Head of caudate nucleus (tissue), 42 donors: ENCODE data around the gene OTUD5.
"Not testable (repeated sequence)": the region's sequence is repeated elsewhere in the genome, so short reads cannot be mapped to it uniquely, and the experiment has no call there.

Source experiments
- DNase-seq, 42 donors: peaks; one replicate each; pipeline versions ENCODE4 v3.0.0 to v3.0.0-alpha.2; 2020 to 2021; ENCODE audit warnings: mixed read lengths in 7 of 42
- intact Hi-C: fragments of 100-400 bp; cut with DNase I; formaldehyde crosslinking; loops from one replicate; pipeline ENCODE4 v1.15.0; 2022

Gene OTUD5

GRCh38 chrX:48897625-48898306, 59.6 kb downstream of the OTUD5 start, which contains the start of the genes PQBP1 and TIMM17B:
Gene PQBP1, plus strand, starts transcription at chrX:48897930. Its CDS starts 580 bp downstream, at chrX:48898510.
Gene TIMM17B, minus strand, starts transcription at chrX:48897768. Its CDS starts 19 bp downstream, at chrX:48897749.
- DNase-seq: peak; percentile 84 to 96 (median 92)
- intact Hi-C loops: loop anchor here (10.0 kb wide), 2 partner anchors 93 to 223 kb away; partner anchors contain the start of gene HDAC6

- DNase-seq: peak in 41 of 42 donors; percentile 42 to 83 (median 71)
- intact Hi-C loops: loop anchor here (10.0 kb wide), 2 partner anchors 92 to 222 kb away; partner anchors contain the start of gene HDAC6
Measured at GRCh38 chrX:48897157-48897624, 60.2 kb downstream of the OTUD5 start.

- peak in 6 of 42 donors; percentile 11 to 37 (median 27) for DNase-seq
- intact Hi-C loops: loop anchor here (10.0 kb wide), 2 partner anchors 92 to 222 kb away; partner anchors contain the start of gene HDAC6
Measured at GRCh38 chrX:48896611-48897011, 60.8 kb downstream of the OTUD5 start.

- intact Hi-C loops: loop anchor here (10.0 kb wide), 2 partner anchors 90 to 220 kb away; partner anchors contain the start of gene HDAC6
Measured at GRCh38 chrX:48894891-48895290, 62.5 kb downstream of the OTUD5 start.

GRCh38 chrX:48893556-48894348, 63.7 kb downstream of the OTUD5 start:
- intact Hi-C loops: loop anchor here (10.0 kb wide), 2 partner anchors 89 to 219 kb away; partner anchors contain the start of gene HDAC6
- DNase-seq: peak in 3 of 42 donors; percentile 3 to 28 (median 21)

More at GRCh38 chrX:48894891-48895290, 62.5 kb downstream of the OTUD5 start:
- DNase-seq: peak in 2 of 42 donors; percentile 3 to 8

GRCh38 chrX:48892896-48893295, 64.5 kb downstream of the OTUD5 start:
- no peak for DNase-seq
- intact Hi-C loops: loop anchor here (10.0 kb wide), 2 partner anchors 88 to 218 kb away; partner anchors contain the start of gene HDAC6

GRCh38 chrX:48891402-48892288, 65.8 kb downstream of the OTUD5 start:
- intact Hi-C loops: loop anchor here (10.0 kb wide), 2 partner anchors 87 to 217 kb away; partner anchors contain the start of gene HDAC6
- DNase-seq: peak; percentile 59 to 90 (median 80)

- DNase-seq: peak in 8 of 42 donors; percentile 2 to 36 (median 22)
- intact Hi-C loops: loop anchor here (10.0 kb wide), 2 partner anchors 86 to 216 kb away; partner anchors contain the start of gene HDAC6
Measured at GRCh38 chrX:48890934-48891401, 66.4 kb downstream of the OTUD5 start.

GRCh38 chrX:48890296-48890925, 67.0 kb downstream of the OTUD5 start:
- intact Hi-C loops: loop anchor here (10.0 kb wide), 2 partner anchors 86 to 216 kb away; partner anchors contain the start of gene HDAC6
- DNase-seq: peak in 22 of 42 donors; percentile 4 to 57 (median 32)

- peak in 1 of 42 donors; percentile 5 for DNase-seq
- intact Hi-C loops: not testable (repeated sequence)
Measured at GRCh38 chrX:48886586-48886985, 70.8 kb downstream of the OTUD5 start.

GRCh38 chrX:48883729-48884128, 73.7 kb downstream of the OTUD5 start:
- intact Hi-C loops: no loop called here
- DNase-seq: no peak

GRCh38 chrX:48876944-48877343, 80.5 kb downstream of the OTUD5 start:
- intact Hi-C loops, DNase-seq: not testable (repeated sequence)
